ENCODE results near the gene GRPR.

DNA sequence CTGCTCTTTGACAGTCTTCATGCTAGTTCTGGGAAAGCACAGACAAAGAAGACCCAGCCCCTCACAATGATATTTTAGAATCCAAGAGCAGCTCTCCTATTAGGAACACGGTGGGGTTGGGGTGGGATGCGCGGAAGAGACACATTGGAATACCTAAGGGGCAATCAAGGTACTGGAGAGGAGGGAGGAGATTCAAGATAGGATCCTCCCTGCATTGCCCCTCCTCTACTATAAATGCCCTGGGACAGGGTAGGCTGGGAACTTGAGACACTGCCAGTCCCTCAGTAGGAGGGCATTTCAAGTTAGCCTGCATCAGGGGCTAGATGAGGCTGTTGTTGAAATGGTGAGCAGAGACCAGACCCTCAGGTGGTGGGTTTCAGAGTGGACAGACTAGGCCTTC is 49.0 kb downstream of the GRPR start:
- TF ChIP-seq RARB (CRISPR knock-in tag; IDR thresholded peaks at IDR 0.05) (no peak), OSR1 (CRISPR knock-in tag; IDR thresholded peaks at IDR 0.05) (no peak)
